HepG2 (cell line): ENCODE results near the gene BMAL1. TPM values are rescaled to one million over a fixed set of nuclear protein-coding genes. Genes with fewer than 3 reads are reported as not detected.

Experiments used
- ATAC-seq: fragments of 200-7000 bp; cut with Tn5 transposase; 3 replicates; pipeline ENCODE4 v1.9.1; 2020; ENCODE audit warnings: mild to moderate bottlenecking, moderate library complexity
- BruUV-seq: library from RNA; stranded (reverse); fragments of 400-500 nt; replicated peaks from 2 replicates; lab custom pipeline; 2021; lab: Mats Ljungman, UMichigan
- CTCF ChIA-PET: fragments of 300-600 bp; formaldehyde crosslinking; extraction: SDS; loops from one replicate; lab custom pipeline; 2021; ENCODE audit warnings: low total read pairs, inconsistent platforms, low intra/inter-chr PET ratio; lab: Yijun Ruan, JAX
- POLR2A ChIA-PET: fragments of 350-600 bp; sonication (Branson Sonifier 250); formaldehyde crosslinking; loops from one replicate; lab custom pipeline; 2020; ENCODE audit warnings: antibody characterized with exemption, inconsistent platforms; lab: Yijun Ruan, JAX
- DNase-seq: peaks from one replicate; pipeline ENCODE4 v3.0.0-alpha.2; 2015; ENCODE audit warnings: low spot score
- FAIRE-seq: peaks from 3 replicates; lab custom pipeline; 2011; peaks lifted over from hg19 to GRCh38; lab: Jason Lieb, UNC
- H2AFZ ChIP-seq: one replicate; pipeline ENCODE4 v1.6.1; 2011; ENCODE audit warnings: low read length, inconsistent platforms
- H3K27ac ChIP-seq: fragments of 300-600 bp; 3 replicates; pipeline ENCODE4 v1.8.0; 2011; ENCODE audit warnings: mixed run types, mild to moderate bottlenecking, mixed read lengths, low read length, inconsistent platforms; ENCODE audit not compliant: insufficient read depth; ENCODE audit errors: extremely low read length
- H3K27me3 ChIP-seq, 2 experiments: fragments of 200-600 bp in 1 of 2; 2 replicates in 1 of 2; 3 replicates in 1 of 2; pipeline versions ENCODE4 v1.6.0 to v1.8.0; 2011; ENCODE audit warnings: low read length in 2 of 2, mild to moderate bottlenecking in 2 of 2, moderate library complexity in 2 of 2, inconsistent platforms in 1 of 2; ENCODE audit not compliant: insufficient read depth in 2 of 2, control insufficient read depth in 1 of 2
- H3K36me3 ChIP-seq, 2 experiments: fragments of 200-600 bp in 1 of 2; replicated peaks in 1 of 2; 2 replicates in 1 of 2; 3 replicates in 1 of 2; pipeline versions ENCODE4 v1.5.1 to v1.8.0; 2011; ENCODE audit warnings: low read length in 2 of 2, inconsistent platforms in 1 of 2; ENCODE audit not compliant: insufficient read depth in 2 of 2, control insufficient read depth in 1 of 2
- H3K4me1 ChIP-seq: 2 replicates; pipeline ENCODE4 v1.5.1; 2012; ENCODE audit warnings: low read length, inconsistent platforms; ENCODE audit not compliant: insufficient read depth
- H3K4me2 ChIP-seq: 2 replicates; pipeline ENCODE4 v1.6.0; 2011; ENCODE audit warnings: low read depth, low read length, inconsistent platforms
- H3K4me3 ChIP-seq, 3 experiments: fragments of 200-600 bp in 1 of 3; sonication (generic), shearing (Covaris generic) in 1 of 3; replicated peaks in 1 of 3; 2 replicates each; pipeline ENCODE4 v1.5.1; 2011 to 2016; ENCODE audit warnings: low read length in 3 of 3, inconsistent platforms in 2 of 3, low read depth in 2 of 3, mild to moderate bottlenecking in 2 of 3, control low read depth in 1 of 3, mixed read lengths in 1 of 3; ENCODE audit not compliant: insufficient read depth in 1 of 3
- H3K79me2 ChIP-seq: one replicate; pipeline ENCODE4 v1.6.1; 2011; ENCODE audit warnings: low read length, inconsistent platforms; ENCODE audit not compliant: insufficient read depth
- H3K9ac ChIP-seq: 2 replicates; pipeline ENCODE4 v1.6.0; 2011; ENCODE audit warnings: mild to moderate bottlenecking, low read depth, low read length, inconsistent platforms; ENCODE audit not compliant: insufficient read depth
- H3K9me3 ChIP-seq: 2 replicates; pipeline ENCODE4 v1.5.1; 2012; ENCODE audit warnings: mild to moderate bottlenecking, low read length
- H4K20me1 ChIP-seq: 2 replicates; pipeline ENCODE4 v1.6.0; 2011; ENCODE audit warnings: inconsistent platforms, mild to moderate bottlenecking, low read length, moderate library complexity; ENCODE audit not compliant: insufficient read depth
- NFKBIZ ChIP-seq: IDR thresholded peaks from 2 replicates; pipeline ENCODE4 v1.6.1; 2018; ENCODE audit warnings: missing genetic modification reagents, missing compliant biosample characterization
- ZNF264 ChIP-seq: sonication (generic); formaldehyde crosslinking; IDR thresholded peaks from 2 replicates; pipeline ENCODE4 v1.4.0; 2020; ENCODE audit warnings: missing genetic modification reagents
- ZNF333 ChIP-seq: sonication (generic); formaldehyde crosslinking; IDR thresholded peaks from 2 replicates; pipeline ENCODE4 v1.4.0; 2020; ENCODE audit warnings: mild to moderate bottlenecking, missing genetic modification reagents, borderline replicate concordance
- ZSCAN21 ChIP-seq: sonication (generic); formaldehyde crosslinking; IDR thresholded peaks from 2 replicates; pipeline ENCODE4 v1.8.0; 2022; ENCODE audit warnings: mild to moderate bottlenecking, missing genetic modification reagents, moderate library complexity, borderline replicate concordance
- WGBS: methylation state at CpG from one replicate; pipeline ENCODE4 v1.1.6; 2017; ENCODE audit warnings: low lambda C conversion rate; 5-methylcytosine and 5-hydroxymethylcytosine counted together
- in situ Hi-C: cut with HindIII; loops from 2 replicates; pipeline ENCODE4 v1.10.0; 2017; ENCODE audit warnings: low pct_unique_long_range_greater_than_20kb; ENCODE audit not compliant: extremely low pct_ligation_motif_present
- intact Hi-C: fragments of 100-400 bp; cut with micrococcal nuclease; formaldehyde crosslinking; loops from one replicate; pipeline ENCODE4 v1.10.0; 2022; ENCODE audit not compliant: unreplicated experiment
- polyA plus RNA-seq, 8 experiments: library from polyadenylated mRNA; depleted of rRNA in 3 of 8; stranded (reverse) in 7 of 8; unstranded in 1 of 8; fragments of >200 nt; fragmentation: Illumina TruSeq in 4 of 8; extraction: Trizol in 4 of 8; gene quantifications; 2 replicates each; pipeline versions ENCODE4 v1.2.1 to v1.2.3, GENCODE V29; 2011 to 2016; ENCODE audit warnings: low read depth in 4 of 8, missing spikeins in 1 of 8, mixed read lengths in 1 of 8; ENCODE audit not compliant: insufficient read depth in 1 of 8
- total RNA-seq, 5 experiments: library from RNA; depleted of rRNA; stranded (reverse); fragments of >200 nt; fragmentation: Illumina TruSeq; extraction: Trizol; gene quantifications; 2 replicates each; pipeline ENCODE4 v1.2.3, GENCODE V29; 2016; ENCODE audit warnings: low read depth in 1 of 5
- TF ChIP-seq, protein P1 (sequence below): sonication (generic); formaldehyde crosslinking; IDR thresholded peaks from 2 replicates; pipeline ENCODE4 v1.4.0; 2020; ENCODE audit warnings: missing genetic modification reagents

BMAL1 gene
- total and polyA plus RNA-seq, 2 of the 13 experiments (the other 11 are each of a cell fraction or from before 2014, with no cell fraction given) = 4.5 to 4.8 TPM

DNA sequence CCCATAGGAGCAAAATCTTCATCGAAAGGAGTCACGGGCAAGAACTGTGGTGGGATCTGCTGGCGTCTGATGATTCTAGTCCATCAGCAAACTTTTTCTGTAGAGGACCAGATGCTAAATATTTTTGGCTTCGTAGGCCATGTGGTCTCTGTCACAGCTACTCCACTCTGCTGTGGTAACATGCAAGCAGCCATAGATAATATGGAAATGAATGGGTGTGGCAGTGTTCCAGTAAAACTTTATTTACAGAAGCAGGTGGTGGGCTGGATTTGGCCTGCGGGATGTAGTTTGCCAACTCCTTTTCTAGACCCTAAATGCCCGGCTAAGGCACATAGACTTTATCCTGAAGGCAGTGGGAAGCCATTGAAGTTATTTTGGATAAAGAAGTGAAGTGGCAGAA is 32.9 kb downstream of the BMAL1 start (continued):
- TF ChIP-seq ZNF264 (CRISPR knock-in tag) (no peak), ZSCAN21 (CRISPR knock-in tag) (no peak)
- TF ChIP-seq, protein P1, sequence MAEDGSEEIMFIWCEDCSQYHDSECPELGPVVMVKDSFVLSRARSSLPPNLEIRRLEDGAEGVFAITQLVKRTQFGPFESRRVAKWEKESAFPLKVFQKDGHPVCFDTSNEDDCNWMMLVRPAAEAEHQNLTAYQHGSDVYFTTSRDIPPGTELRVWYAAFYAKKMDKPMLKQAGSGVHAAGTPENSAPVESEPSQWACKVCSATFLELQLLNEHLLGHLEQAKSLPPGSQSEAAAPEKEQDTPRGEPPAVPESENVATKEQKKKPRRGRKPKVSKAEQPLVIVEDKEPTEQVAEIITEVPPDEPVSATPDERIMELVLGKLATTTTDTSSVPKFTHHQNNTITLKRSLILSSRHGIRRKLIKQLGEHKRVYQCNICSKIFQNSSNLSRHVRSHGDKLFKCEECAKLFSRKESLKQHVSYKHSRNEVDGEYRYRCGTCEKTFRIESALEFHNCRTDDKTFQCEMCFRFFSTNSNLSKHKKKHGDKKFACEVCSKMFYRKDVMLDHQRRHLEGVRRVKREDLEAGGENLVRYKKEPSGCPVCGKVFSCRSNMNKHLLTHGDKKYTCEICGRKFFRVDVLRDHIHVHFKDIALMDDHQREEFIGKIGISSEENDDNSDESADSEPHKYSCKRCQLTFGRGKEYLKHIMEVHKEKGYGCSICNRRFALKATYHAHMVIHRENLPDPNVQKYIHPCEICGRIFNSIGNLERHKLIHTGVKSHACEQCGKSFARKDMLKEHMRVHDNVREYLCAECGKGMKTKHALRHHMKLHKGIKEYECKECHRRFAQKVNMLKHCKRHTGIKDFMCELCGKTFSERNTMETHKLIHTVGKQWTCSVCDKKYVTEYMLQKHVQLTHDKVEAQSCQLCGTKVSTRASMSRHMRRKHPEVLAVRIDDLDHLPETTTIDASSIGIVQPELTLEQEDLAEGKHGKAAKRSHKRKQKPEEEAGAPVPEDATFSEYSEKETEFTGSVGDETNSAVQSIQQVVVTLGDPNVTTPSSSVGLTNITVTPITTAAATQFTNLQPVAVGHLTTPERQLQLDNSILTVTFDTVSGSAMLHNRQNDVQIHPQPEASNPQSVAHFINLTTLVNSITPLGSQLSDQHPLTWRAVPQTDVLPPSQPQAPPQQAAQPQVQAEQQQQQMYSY (CRISPR knock-in tag) = no peak

DNA sequence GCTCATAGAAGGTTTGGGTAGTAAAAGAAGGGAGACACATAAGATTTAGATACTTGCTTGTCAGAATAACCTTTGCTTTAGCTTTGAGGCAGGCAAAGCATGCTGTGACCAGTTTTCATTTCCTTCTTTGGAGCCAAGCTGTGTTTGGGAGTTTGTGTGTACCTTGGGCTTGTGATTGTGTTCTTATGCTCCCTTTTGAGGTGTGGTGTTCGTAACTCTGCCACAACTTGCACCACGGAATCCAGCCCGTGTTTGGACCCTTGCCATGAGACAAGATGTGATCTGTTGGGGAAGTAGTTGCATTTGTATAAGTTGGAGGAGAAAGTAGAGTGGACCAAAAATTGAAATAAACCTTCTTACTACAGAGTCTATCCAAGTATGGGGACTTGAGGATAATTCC is 34.0 kb downstream of the BMAL1 start:
- CTCF ChIA-PET = no interaction called here

More for the DNA sequence above, 34.0 kb downstream of the BMAL1 start:
- no peak overlapping the region for H3K9ac ChIP-seq
- no peaks in the 10 kb centered on the region for H3K79me2 ChIP-seq
- no peak overlapping the region for H3K4me2 ChIP-seq
- no peak for DNase-seq
- ATAC-seq = no peak
- intact Hi-C loops (no loop called here), in situ Hi-C loops (no loop called here)
- FAIRE-seq = no peak
- no peak overlapping the region for H3K4me3 ChIP-seq
- no peak overlapping the region for H2AFZ ChIP-seq
- POLR2A ChIA-PET = no interaction called here
- peaks cover 13% of the 10 kb centered on the region; the same call in 1 of the 2 replicates for H3K4me1 ChIP-seq
- H3K9me3 ChIP-seq = no peaks in the 10 kb centered on the region
- H3K36me3 ChIP-seq = no peaks in the 10 kb centered on the region
- H3K27ac ChIP-seq = no peak overlapping the region
- no peaks in the 10 kb centered on the region for H4K20me1 ChIP-seq
- no TSS peak for BruUV-seq
- WGBS = 78% methylated on average over 3 of the region's 3 CpGs
- H3K27me3 ChIP-seq = no peaks in the 10 kb centered on the region
- TF ChIP-seq ZNF333 (no peak), NFKBIZ (no peak)
